ENCODE results near the gene SLIT2.

DNA sequence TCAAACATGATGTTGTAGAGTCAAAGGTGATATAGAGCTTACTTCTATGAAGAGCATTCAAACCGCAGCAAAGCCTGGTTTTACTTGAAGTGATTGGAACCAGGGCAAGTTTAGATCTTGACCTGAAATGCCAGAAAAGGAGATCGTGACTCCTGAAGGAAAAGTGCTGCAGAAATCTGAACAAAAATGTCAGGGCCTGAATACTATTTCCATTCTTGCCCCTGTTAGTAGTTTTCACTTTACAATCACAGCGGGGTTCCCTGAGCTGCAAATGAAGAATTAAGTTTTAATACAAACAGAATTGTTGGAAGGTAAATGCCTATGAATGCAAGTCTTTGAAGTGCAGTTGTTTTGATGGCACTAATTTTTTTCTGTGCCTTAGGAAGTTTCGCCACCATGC, 4.1 kb downstream of the SLIT2 start:
- TF ChIP-seq, protein P1, sequence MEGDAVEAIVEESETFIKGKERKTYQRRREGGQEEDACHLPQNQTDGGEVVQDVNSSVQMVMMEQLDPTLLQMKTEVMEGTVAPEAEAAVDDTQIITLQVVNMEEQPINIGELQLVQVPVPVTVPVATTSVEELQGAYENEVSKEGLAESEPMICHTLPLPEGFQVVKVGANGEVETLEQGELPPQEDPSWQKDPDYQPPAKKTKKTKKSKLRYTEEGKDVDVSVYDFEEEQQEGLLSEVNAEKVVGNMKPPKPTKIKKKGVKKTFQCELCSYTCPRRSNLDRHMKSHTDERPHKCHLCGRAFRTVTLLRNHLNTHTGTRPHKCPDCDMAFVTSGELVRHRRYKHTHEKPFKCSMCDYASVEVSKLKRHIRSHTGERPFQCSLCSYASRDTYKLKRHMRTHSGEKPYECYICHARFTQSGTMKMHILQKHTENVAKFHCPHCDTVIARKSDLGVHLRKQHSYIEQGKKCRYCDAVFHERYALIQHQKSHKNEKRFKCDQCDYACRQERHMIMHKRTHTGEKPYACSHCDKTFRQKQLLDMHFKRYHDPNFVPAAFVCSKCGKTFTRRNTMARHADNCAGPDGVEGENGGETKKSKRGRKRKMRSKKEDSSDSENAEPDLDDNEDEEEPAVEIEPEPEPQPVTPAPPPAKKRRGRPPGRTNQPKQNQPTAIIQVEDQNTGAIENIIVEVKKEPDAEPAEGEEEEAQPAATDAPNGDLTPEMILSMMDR (IDR thresholded peaks at IDR 0.05): no peak
- no peak for TF ChIP-seq POLR2A (IDR thresholded peaks at IDR 0.05)

Measured in lower leg skin (tissue), 3 donors.